IMR-90 (cell line): ENCODE results near the gene LRRC4C. TPM values are rescaled to one million over a fixed set of nuclear protein-coding genes. Genes with fewer than 3 reads are reported as not detected.

Experiments
- ATAC-seq: fragments of 200-7000 bp; cut with Tn5 transposase; 2 replicates; pipeline ENCODE4 v1.9.1; 2020; ENCODE audit warnings: low read depth, mild to moderate bottlenecking, moderate library complexity
- BruUV-seq: library from RNA; stranded (reverse); fragments of 400-500 nt; replicated peaks from 2 replicates; lab custom pipeline; 2021; lab: Mats Ljungman, UMichigan
- CTCF ChIA-PET: fragments of 300-600 bp; formaldehyde crosslinking; extraction: SDS; loops from one replicate; lab custom pipeline; 2021; ENCODE audit warnings: antibody characterized with exemption; lab: Yijun Ruan, JAX
- POLR2A ChIA-PET: fragments of 300-600 bp; sonication (Branson Sonifier 250); formaldehyde crosslinking; loops from one replicate; lab custom pipeline; 2022; ENCODE audit warnings: antibody characterized with exemption; ENCODE audit not compliant: unreplicated experiment; lab: Charles Lee
- DNase-seq: peaks from one replicate; pipeline ENCODE4 v3.0.0; 2013
- H2AFZ ChIP-seq: replicated peaks from 2 replicates; pipeline ENCODE3; 2013; ENCODE audit warnings: low read length, mild to moderate bottlenecking; ENCODE audit not compliant: poor library complexity
- H2AK5ac ChIP-seq: 2 replicates; pipeline ENCODE4 v1.6.1; 2013; ENCODE audit warnings: low read depth, low read length, inconsistent platforms
- H2AK9ac ChIP-seq: replicated peaks from 2 replicates; pipeline ENCODE3; 2013; ENCODE audit warnings: mild to moderate bottlenecking, low read depth, low read length, moderate library complexity; ENCODE audit not compliant: poor library complexity
- H2BK120ac ChIP-seq: 2 replicates; pipeline ENCODE4 v1.6.1; 2013; ENCODE audit warnings: low read depth, low read length, inconsistent platforms
- H2BK15ac ChIP-seq: 3 replicates; pipeline ENCODE4 v1.6.1; 2013; ENCODE audit warnings: low read depth, low read length, inconsistent platforms
- H2BK20ac ChIP-seq: 2 replicates; pipeline ENCODE4 v1.6.1; 2013; ENCODE audit warnings: low read depth, mild to moderate bottlenecking, inconsistent platforms, low read length, moderate library complexity
- H2BK5ac ChIP-seq: 2 replicates; pipeline ENCODE4 v1.6.1; 2013; ENCODE audit warnings: mild to moderate bottlenecking, low read depth, low read length, inconsistent platforms; ENCODE audit not compliant: poor library complexity, severe bottlenecking
- H3K14ac ChIP-seq: replicated peaks from 2 replicates; pipeline ENCODE4 v1.6.1; 2013; ENCODE audit warnings: low read depth, low read length, inconsistent platforms
- H3K18ac ChIP-seq: 2 replicates; pipeline ENCODE4 v1.6.1; 2013; ENCODE audit warnings: low read depth, low read length, control low read depth
- H3K23ac ChIP-seq: 2 replicates; pipeline ENCODE4 v1.6.1; 2013; ENCODE audit warnings: low read depth, low read length, inconsistent platforms
- H3K27ac ChIP-seq: 2 replicates; pipeline ENCODE4 v1.5.1; 2013; ENCODE audit warnings: mild to moderate bottlenecking, control low read depth, low read length; ENCODE audit not compliant: insufficient read depth
- H3K27me3 ChIP-seq: 2 replicates; pipeline ENCODE4 v1.6.1; 2013; ENCODE audit warnings: low read length; ENCODE audit not compliant: control insufficient read depth, insufficient read depth
- H3K36me3 ChIP-seq: 2 replicates; pipeline ENCODE4 v1.6.1; 2013; ENCODE audit warnings: low read length, mixed read lengths; ENCODE audit not compliant: control insufficient read depth, insufficient read depth
- H3K4ac ChIP-seq: 2 replicates; pipeline ENCODE4 v1.6.1; 2013; ENCODE audit warnings: low read depth, low read length, inconsistent platforms
- H3K4me1 ChIP-seq: 2 replicates; pipeline ENCODE4 v1.6.1; 2013; ENCODE audit warnings: low read length, mixed read lengths; ENCODE audit not compliant: control insufficient read depth, insufficient read depth
- H3K4me2 ChIP-seq: 2 replicates; pipeline ENCODE4 v1.6.1; 2013; ENCODE audit warnings: low read depth, mild to moderate bottlenecking, control low read depth, low read length, moderate library complexity
- H3K4me3 ChIP-seq: 2 replicates; pipeline ENCODE4 v1.5.1; 2013; ENCODE audit warnings: low read depth, mild to moderate bottlenecking, control low read depth, low read length, moderate library complexity; ENCODE audit not compliant: insufficient read depth
- H3K56ac ChIP-seq: 2 replicates; pipeline ENCODE4 v1.6.1; 2013; ENCODE audit warnings: low read length, inconsistent platforms; ENCODE audit not compliant: insufficient read depth; ENCODE audit errors: extremely low read depth
- H3K79me1 ChIP-seq, 2 experiments: 2 replicates each; pipeline ENCODE4 v1.6.1; 2013; ENCODE audit warnings: low read length in 2 of 2, inconsistent platforms in 1 of 2, low read depth in 1 of 2
- H3K9ac ChIP-seq: 2 replicates; pipeline ENCODE4 v1.6.1; 2013; ENCODE audit warnings: low read depth, low read length, control low read depth
- H3K9me1 ChIP-seq: 2 replicates; pipeline ENCODE4 v1.6.1; 2013; ENCODE audit warnings: low read length, inconsistent platforms; ENCODE audit not compliant: insufficient read depth
- H3K9me3 ChIP-seq: 2 replicates; pipeline ENCODE4 v1.6.1; 2013; ENCODE audit warnings: low read length; ENCODE audit not compliant: control insufficient read depth, insufficient read depth
- H4K20me1 ChIP-seq: 2 replicates; pipeline ENCODE4 v1.6.1; 2013; ENCODE audit warnings: low read length, inconsistent platforms; ENCODE audit not compliant: insufficient read depth
- H4K5ac ChIP-seq: 2 replicates; pipeline ENCODE4 v1.6.1; 2013; ENCODE audit warnings: mild to moderate bottlenecking, low read depth, low read length, control low read depth
- H4K8ac ChIP-seq, 2 experiments: 2 replicates each; pipeline ENCODE4 v1.6.1; 2013; ENCODE audit warnings: low read depth in 2 of 2, low read length in 2 of 2, control low read depth in 1 of 2, inconsistent platforms in 1 of 2
- H4K91ac ChIP-seq: 2 replicates; pipeline ENCODE4 v1.6.1; 2013; ENCODE audit warnings: low read depth, low read length, inconsistent platforms; ENCODE audit not compliant: insufficient read depth
- BHLHE40 ChIP-seq: fragments of 150-350 bp; IDR thresholded peaks from 2 replicates; pipeline ENCODE4 v1.6.1; 2016; ENCODE audit warnings: mild to moderate bottlenecking, low read depth, low read length
- CEBPB ChIP-seq: IDR thresholded peaks from 2 replicates; pipeline ENCODE4 v1.6.1; 2012; ENCODE audit warnings: low read depth, low read length, improper control_type of control experiment
- CHD1 ChIP-seq: IDR thresholded peaks from 2 replicates; pipeline ENCODE4 v1.6.1; 2012; ENCODE audit warnings: low read depth, low read length, improper control_type of control experiment
- CTCF ChIP-seq: conservative IDR thresholded peaks from 2 replicates; pipeline ENCODE4 v1.5.1; 2012; ENCODE audit warnings: mild to moderate bottlenecking, low read depth, low read length, improper control_type of control experiment
- MAFK ChIP-seq: IDR thresholded peaks from 2 replicates; pipeline ENCODE4 v1.6.1; 2012; ENCODE audit warnings: low read depth, low read length, improper control_type of control experiment
- MXI1 ChIP-seq: IDR thresholded peaks from 2 replicates; pipeline ENCODE4 v1.6.1; 2012; ENCODE audit warnings: low read depth, mild to moderate bottlenecking, low read length, moderate library complexity, borderline replicate concordance
- POLR2A ChIP-seq: IDR thresholded peaks from 2 replicates; pipeline ENCODE4 v1.6.1; 2012; ENCODE audit warnings: mild to moderate bottlenecking, low read depth, low read length
- RAD21 ChIP-seq: IDR thresholded peaks from 2 replicates; pipeline ENCODE4 v1.6.1; 2012; ENCODE audit warnings: low read length, improper control_type of control experiment
- RCOR1 ChIP-seq: IDR thresholded peaks from 2 replicates; pipeline ENCODE4 v1.6.1; 2012; ENCODE audit warnings: mild to moderate bottlenecking, low read length, improper control_type of control experiment; ENCODE audit not compliant: insufficient replicate concordance
- RFX5 ChIP-seq: IDR thresholded peaks from 2 replicates; pipeline ENCODE4 v1.8.0; 2012; ENCODE audit warnings: low read depth, mild to moderate bottlenecking, low read length, moderate library complexity
- WGBS, 2 experiments: methylation state at CpG; one replicate each; pipeline versions ENCODE4 v1.1.5 to v1.1.7; 2013; ENCODE audit warnings: missing lambda C conversion rate in 2 of 2; ENCODE audit not compliant: insufficient read length in 1 of 2; ENCODE audit errors: extremely low coverage in 2 of 2; 5-methylcytosine and 5-hydroxymethylcytosine counted together
- dilution Hi-C: fragments of 300-500 bp; cut with HindIII; formaldehyde crosslinking; loops from one replicate; pipeline ENCODE4 v1.14.3; 2018; ENCODE audit warnings: low sequenced_read_pairs; ENCODE audit not compliant: unreplicated experiment
- in situ Hi-C: fragments of 300-500 bp; cut with MboI; formaldehyde crosslinking; loops from 3 replicates; pipeline ENCODE4 v1.14.3; 2019; ENCODE audit warnings: low sequenced_read_pairs, inconsistent platforms, mixed read lengths
- intact Hi-C: fragments of 100-400 bp; cut with micrococcal nuclease; formaldehyde crosslinking; loops from 2 replicates; pipeline ENCODE4 v1.10.0; 2022
- polyA plus RNA-seq, 3 experiments: library from polyadenylated mRNA; depleted of rRNA; stranded (reverse); fragments of >200 nt; gene quantifications; 2 replicates each; pipeline ENCODE4 v1.2.3, GENCODE V29; 2012; ENCODE audit warnings: low replicate concordance in 1 of 3
- total RNA-seq: library from RNA; depleted of rRNA; stranded (reverse); fragments of >200 nt; gene quantifications from 2 replicates; pipeline ENCODE4 v1.2.3, GENCODE V29; 2012
- TF ChIP-seq, protein P1 (sequence below): fragments of 150-350 bp; IDR thresholded peaks from 2 replicates; pipeline ENCODE4 v1.6.1; 2017; ENCODE audit warnings: mild to moderate bottlenecking, antibody characterized with exemption, low read length, low read depth
- TF ChIP-seq, protein P2 (sequence below): fragments of 150-350 bp; IDR thresholded peaks from 2 replicates; pipeline ENCODE4 v1.6.1; 2016; ENCODE audit warnings: low read depth, mild to moderate bottlenecking, low read length, moderate library complexity, borderline replicate concordance

The LRRC4C gene
- total and polyA plus RNA-seq, 2 of the 4 experiments (the other 2 are of a cell fraction): under 0.01 to 0.03 TPM

DNA sequence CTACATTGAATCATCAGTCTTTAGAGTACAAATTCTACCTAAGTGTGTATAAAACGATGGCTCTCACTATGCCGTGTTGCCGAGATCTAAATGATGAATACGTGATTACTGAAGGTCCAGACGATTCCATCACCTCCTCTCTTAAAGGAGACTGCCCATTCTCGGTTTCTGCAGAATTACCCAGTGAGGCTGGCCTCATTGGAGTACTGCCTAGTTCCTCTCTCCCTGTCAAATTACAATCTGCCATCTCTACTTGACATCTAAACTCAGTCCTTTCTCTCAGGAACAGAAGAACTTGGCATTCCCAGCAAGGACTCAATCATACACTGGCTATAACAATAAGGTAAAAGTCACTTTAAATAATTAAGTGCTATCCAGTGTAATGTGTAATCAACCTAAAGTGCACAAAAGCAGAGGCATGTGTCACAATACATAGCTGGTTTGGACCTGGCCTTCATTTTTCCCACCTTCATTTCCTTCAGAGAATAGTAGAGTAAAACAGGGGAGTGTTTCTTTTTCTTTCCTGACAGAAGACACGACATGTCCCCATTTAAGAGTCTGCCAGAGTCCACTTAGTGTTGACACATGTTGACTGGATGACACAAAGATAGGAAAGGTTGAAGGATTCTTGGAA lies 634.1 kb downstream of the LRRC4C start:
- no peak overlapping the region for H4K91ac ChIP-seq
- H4K8ac ChIP-seq: no peak overlapping the region
- DNase-seq (no peak), ATAC-seq (no peak)
- no peaks in the 10 kb centered on the region for H3K27me3 ChIP-seq
- no peak overlapping the region for H2BK20ac ChIP-seq
- no peak overlapping the region for H4K5ac ChIP-seq
- H3K14ac ChIP-seq: no peak overlapping the region
- in situ Hi-C loops: no loop called here
- dilution Hi-C loops: no loop called here
- H3K9me3 ChIP-seq: no peaks in the 10 kb centered on the region
- H3K23ac ChIP-seq: no peak overlapping the region
- no peak overlapping the region for H2AK5ac ChIP-seq
- no peaks in the 10 kb centered on the region for H3K79me1 ChIP-seq
- H3K4me3 ChIP-seq: no peak overlapping the region
- CTCF ChIA-PET: no interaction called here
- no peaks in the 10 kb centered on the region for H4K20me1 ChIP-seq
- no peak overlapping the region for H2BK15ac ChIP-seq
- BruUV-seq: no TSS peak
- H3K4me2 ChIP-seq: no peak overlapping the region
- no peak overlapping the region for H3K27ac ChIP-seq
- no peak overlapping the region for H2AFZ ChIP-seq
- H3K4ac ChIP-seq: no peak overlapping the region
- H3K36me3 ChIP-seq: no peaks in the 10 kb centered on the region
- H3K56ac ChIP-seq: no peak overlapping the region
- H3K18ac ChIP-seq: no peak overlapping the region
- H3K4me1 ChIP-seq: no peaks in the 10 kb centered on the region
- H2BK5ac ChIP-seq: no peak overlapping the region
- H2AK9ac ChIP-seq: no peak overlapping the region
- TF ChIP-seq MAFK: no peak
- TF ChIP-seq CEBPB: no peak
- TF ChIP-seq, protein P1, sequence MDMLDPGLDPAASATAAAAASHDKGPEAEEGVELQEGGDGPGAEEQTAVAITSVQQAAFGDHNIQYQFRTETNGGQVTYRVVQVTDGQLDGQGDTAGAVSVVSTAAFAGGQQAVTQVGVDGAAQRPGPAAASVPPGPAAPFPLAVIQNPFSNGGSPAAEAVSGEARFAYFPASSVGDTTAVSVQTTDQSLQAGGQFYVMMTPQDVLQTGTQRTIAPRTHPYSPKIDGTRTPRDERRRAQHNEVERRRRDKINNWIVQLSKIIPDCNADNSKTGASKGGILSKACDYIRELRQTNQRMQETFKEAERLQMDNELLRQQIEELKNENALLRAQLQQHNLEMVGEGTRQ: no peak
- TF ChIP-seq POLR2A: no peak
- no peak for TF ChIP-seq CTCF
- no peak for TF ChIP-seq CHD1
- TF ChIP-seq RCOR1: no peak
- TF ChIP-seq BHLHE40: no peak
- TF ChIP-seq, protein P2, sequence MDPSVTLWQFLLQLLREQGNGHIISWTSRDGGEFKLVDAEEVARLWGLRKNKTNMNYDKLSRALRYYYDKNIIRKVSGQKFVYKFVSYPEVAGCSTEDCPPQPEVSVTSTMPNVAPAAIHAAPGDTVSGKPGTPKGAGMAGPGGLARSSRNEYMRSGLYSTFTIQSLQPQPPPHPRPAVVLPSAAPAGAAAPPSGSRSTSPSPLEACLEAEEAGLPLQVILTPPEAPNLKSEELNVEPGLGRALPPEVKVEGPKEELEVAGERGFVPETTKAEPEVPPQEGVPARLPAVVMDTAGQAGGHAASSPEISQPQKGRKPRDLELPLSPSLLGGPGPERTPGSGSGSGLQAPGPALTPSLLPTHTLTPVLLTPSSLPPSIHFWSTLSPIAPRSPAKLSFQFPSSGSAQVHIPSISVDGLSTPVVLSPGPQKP: no peak
- TF ChIP-seq MXI1: no peak
- TF ChIP-seq RAD21: no peak
- TF ChIP-seq RFX5: no peak
- no peaks in the 10 kb centered on the region for H3K9me1 ChIP-seq
- 60% methylated on average over 1 of the region's 7 CpGs; no CpG with 5 or more reads in 1 of the 2 experiments for WGBS, 2 experiments
- POLR2A ChIA-PET: no interaction called here
- no peak overlapping the region for H3K9ac ChIP-seq
- H2BK120ac ChIP-seq: no peak overlapping the region
- intact Hi-C loops: no loop called here
